HL-60 (cell line): Measurements from ENCODE around the gene SIN3A.
"Not testable (repeated sequence)": the region's sequence is repeated elsewhere in the genome, so short reads cannot be mapped to it uniquely, and the experiment has no call there.

Experiments used
- DNase-seq, 2 experiments: peaks; one replicate each; pipeline ENCODE4 v3.0.0-alpha.2; 2010 to 2020; ENCODE audit warnings: low read depth in 1 of 2, low spot score in 1 of 2
- H3K27ac ChIP-seq: fragments of 250-450 bp; sonication (Bioruptor Pico); replicated peaks from 2 replicates; pipeline ENCODE4 v1.5.1; 2020; ENCODE audit warnings: mild to moderate bottlenecking, moderate library complexity
- H3K27me3 ChIP-seq: fragments of 250-450 bp; sonication (Bioruptor Pico); 2 replicates; pipeline ENCODE4 v1.5.1; 2021; ENCODE audit warnings: mild to moderate bottlenecking, moderate library complexity; ENCODE audit not compliant: insufficient read depth, poor library complexity, severe bottlenecking
- H3K4me3 ChIP-seq: replicated peaks from 2 replicates; pipeline ENCODE4 v1.5.1; 2011; ENCODE audit warnings: mild to moderate bottlenecking, control low read depth, low read length; ENCODE audit not compliant: insufficient read depth
- GABPA ChIP-seq: IDR thresholded peaks from 2 replicates; pipeline ENCODE4 v1.6.1; 2012; ENCODE audit warnings: low read depth
- POLR2AphosphoS5 ChIP-seq: IDR thresholded peaks from 2 replicates; pipeline ENCODE4 v1.6.1; 2012; ENCODE audit warnings: low read depth
- SPI1 ChIP-seq: IDR thresholded peaks from 2 replicates; pipeline ENCODE4 v1.6.1; 2012; ENCODE audit warnings: low read depth, mild to moderate bottlenecking, borderline replicate concordance
- TF ChIP-seq, protein P1 (sequence below): IDR thresholded peaks from one replicate; pipeline ENCODE4 v1.5.1; 2011; ENCODE audit warnings: low read length, control low read depth, inconsistent platforms; ENCODE audit not compliant: insufficient read depth
- TF ChIP-seq, protein P2 (sequence below): IDR thresholded peaks from 2 replicates; pipeline ENCODE4 v1.6.1; 2012; ENCODE audit warnings: low read depth; ENCODE audit not compliant: insufficient replicate concordance

The SIN3A gene

DNA sequence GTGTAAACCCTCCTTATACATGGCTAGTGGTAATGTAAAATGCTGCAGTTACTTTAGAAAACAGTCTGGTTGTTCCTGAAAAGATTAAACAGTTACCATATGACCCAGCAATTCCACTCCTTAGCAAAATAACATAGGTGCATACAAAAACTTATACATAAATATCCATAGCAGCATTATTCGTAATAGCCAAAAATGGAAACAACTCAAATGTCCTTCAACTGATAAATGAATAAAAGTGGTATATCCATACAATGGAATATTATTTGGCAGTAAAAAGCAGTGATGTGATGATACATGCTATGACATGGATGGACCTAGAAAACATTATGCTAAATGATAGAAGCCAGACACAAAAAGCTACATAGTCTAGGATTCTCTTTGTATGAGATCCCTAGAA, 31.6 kb upstream of the SIN3A start:
- no peak for DNase-seq
- TF ChIP-seq POLR2AphosphoS5 = no peak
- no peak for TF ChIP-seq SPI1
- TF ChIP-seq, protein P1, sequence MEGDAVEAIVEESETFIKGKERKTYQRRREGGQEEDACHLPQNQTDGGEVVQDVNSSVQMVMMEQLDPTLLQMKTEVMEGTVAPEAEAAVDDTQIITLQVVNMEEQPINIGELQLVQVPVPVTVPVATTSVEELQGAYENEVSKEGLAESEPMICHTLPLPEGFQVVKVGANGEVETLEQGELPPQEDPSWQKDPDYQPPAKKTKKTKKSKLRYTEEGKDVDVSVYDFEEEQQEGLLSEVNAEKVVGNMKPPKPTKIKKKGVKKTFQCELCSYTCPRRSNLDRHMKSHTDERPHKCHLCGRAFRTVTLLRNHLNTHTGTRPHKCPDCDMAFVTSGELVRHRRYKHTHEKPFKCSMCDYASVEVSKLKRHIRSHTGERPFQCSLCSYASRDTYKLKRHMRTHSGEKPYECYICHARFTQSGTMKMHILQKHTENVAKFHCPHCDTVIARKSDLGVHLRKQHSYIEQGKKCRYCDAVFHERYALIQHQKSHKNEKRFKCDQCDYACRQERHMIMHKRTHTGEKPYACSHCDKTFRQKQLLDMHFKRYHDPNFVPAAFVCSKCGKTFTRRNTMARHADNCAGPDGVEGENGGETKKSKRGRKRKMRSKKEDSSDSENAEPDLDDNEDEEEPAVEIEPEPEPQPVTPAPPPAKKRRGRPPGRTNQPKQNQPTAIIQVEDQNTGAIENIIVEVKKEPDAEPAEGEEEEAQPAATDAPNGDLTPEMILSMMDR = no peak
- no peak for TF ChIP-seq GABPA
- TF ChIP-seq, protein P2, sequence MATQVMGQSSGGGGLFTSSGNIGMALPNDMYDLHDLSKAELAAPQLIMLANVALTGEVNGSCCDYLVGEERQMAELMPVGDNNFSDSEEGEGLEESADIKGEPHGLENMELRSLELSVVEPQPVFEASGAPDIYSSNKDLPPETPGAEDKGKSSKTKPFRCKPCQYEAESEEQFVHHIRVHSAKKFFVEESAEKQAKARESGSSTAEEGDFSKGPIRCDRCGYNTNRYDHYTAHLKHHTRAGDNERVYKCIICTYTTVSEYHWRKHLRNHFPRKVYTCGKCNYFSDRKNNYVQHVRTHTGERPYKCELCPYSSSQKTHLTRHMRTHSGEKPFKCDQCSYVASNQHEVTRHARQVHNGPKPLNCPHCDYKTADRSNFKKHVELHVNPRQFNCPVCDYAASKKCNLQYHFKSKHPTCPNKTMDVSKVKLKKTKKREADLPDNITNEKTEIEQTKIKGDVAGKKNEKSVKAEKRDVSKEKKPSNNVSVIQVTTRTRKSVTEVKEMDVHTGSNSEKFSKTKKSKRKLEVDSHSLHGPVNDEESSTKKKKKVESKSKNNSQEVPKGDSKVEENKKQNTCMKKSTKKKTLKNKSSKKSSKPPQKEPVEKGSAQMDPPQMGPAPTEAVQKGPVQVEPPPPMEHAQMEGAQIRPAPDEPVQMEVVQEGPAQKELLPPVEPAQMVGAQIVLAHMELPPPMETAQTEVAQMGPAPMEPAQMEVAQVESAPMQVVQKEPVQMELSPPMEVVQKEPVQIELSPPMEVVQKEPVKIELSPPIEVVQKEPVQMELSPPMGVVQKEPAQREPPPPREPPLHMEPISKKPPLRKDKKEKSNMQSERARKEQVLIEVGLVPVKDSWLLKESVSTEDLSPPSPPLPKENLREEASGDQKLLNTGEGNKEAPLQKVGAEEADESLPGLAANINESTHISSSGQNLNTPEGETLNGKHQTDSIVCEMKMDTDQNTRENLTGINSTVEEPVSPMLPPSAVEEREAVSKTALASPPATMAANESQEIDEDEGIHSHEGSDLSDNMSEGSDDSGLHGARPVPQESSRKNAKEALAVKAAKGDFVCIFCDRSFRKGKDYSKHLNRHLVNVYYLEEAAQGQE = no peak
- Histone ChIP-seq H3K4me3 (no peak overlapping the region), H3K27ac (no peak overlapping the region), H3K27me3 (no peaks in the 10 kb centered on the region)

DNA sequence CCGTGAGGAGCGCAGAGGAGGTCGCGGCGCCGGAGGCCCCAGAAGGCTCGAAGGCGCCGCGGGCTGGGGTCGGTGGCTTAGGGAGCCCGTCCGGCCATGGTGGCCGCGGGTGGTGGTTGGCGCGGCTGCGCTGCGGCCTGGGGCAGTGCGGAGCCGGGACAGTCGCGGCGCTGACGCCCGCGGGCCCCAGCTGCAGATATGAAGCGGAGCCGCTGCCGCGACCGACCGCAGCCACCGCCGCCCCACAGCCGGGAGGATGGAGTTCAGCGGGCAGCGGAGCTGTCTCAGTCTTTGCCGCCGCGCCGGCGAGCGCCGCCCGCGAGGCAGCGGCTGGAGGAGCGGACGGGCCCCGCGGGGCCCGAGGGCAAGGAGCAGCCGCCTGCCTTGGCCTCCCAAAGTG, 29.0 kb upstream of the SIN3A start:
- DNase-seq, H3K27ac ChIP-seq, H3K4me3 ChIP-seq, H3K27me3 ChIP-seq: not testable (repeated sequence)

DNA sequence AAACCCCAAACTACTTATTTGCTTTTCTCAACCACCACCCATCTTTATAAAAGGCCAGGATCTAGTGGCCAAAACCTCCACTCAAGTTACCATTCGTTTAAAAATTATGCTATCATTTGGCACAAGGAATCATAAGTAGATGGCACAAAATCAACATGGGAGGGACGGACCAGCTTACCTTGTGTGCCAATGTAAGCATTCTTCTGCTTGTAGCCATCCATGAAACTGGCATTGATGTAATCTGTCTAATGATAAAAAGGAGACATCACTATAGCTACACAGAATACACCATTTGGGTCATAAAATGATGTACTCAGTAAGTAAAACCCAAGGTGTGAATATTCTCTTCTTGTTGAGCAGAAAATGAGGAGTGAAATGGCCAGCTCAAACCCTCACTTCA, 28.2 kb upstream of the SIN3A start:
- H3K27ac ChIP-seq = no peak overlapping the region
- TF ChIP-seq POLR2AphosphoS5 (no peak), GABPA (no peak), SPI1 (no peak)
- TF ChIP-seq, protein P1 = no peak
- TF ChIP-seq, protein P2 = no peak
- no peak for DNase-seq
- no peaks in the 10 kb centered on the region for H3K27me3 ChIP-seq
- no peak overlapping the region for H3K4me3 ChIP-seq

DNA sequence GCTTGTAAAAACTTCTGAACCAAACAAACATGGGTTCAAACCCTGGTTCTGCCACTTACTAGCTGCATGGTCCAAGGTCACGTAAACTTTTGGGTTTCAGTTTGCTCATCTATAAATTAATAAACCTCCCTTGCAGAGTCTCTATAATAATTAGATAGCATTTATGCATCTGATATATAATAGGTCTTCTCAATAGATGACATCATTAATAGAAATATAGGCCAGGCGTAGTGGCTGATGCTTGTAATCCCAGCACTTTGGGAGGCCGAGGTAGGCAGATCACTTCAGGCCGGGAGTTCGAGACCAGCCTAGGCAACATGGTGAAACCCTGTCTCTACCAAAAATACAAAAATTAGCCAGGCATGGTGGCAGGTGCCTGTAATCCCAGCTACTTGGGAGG, 25.6 kb upstream of the SIN3A start:
- H3K27me3 ChIP-seq, H3K27ac ChIP-seq, H3K4me3 ChIP-seq, DNase-seq: not testable (repeated sequence)

DNA sequence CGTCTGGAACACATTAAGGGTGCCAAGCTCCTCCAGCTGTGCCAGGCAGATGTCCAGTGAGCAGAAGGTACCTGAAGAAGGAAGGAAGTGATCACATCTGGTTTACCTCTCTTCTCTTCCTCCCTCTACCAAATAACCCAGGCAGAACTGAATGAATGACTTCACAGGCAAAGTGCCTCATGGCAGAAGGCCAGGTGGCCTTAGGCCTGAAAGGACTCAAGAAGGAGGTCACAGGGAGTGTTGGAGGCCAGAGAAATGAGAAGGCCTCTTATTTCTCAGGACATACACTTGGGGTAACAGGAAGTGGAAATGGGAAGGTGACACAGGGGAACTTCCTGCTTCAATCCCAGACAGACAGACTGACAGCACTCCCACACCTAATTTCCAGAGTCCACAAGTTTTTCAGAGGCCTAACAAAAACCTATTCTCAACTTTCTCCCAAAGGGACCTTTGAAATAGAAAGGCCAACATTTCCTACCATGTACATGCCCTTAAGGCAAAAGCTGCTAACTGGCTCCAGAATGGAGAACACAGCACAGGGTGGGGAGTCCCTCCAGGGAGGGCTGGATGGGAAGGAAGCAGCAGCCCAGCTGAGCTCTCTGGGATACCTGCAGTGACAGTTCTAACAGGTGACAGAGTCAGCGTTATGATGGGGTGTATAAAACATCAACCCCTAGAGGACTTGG, 17.6 kb upstream of the SIN3A start:
- H3K4me3 ChIP-seq = no peak overlapping the region
- H3K27ac ChIP-seq = no peak overlapping the region
- DNase-seq = no peak
- TF ChIP-seq POLR2AphosphoS5 = no peak
- TF ChIP-seq, protein P1 = no peak
- peak; percentile 46; the same call in 1 of the 2 replicates for TF ChIP-seq SPI1
- TF ChIP-seq GABPA = peak; percentile 71
- TF ChIP-seq, protein P2 = no peak
- no peaks in the 10 kb centered on the region for H3K27me3 ChIP-seq
